Stimulated activated CD4-positive, alpha-beta T cell treated with anti-CD3 and anti-CD28 coated beads, Interleukin-15, amount 100 ng/mL, for 1 hour (primary cell): ENCODE results near the gene CASP8.

Source experiments
- DNase-seq, 2 donors: peaks; one replicate each; pipeline ENCODE4 v3.0.0-alpha.2; 2020; ENCODE audit warnings: low read depth in 1 of 2, low spot score in 1 of 2

Gene CASP8

DNA sequence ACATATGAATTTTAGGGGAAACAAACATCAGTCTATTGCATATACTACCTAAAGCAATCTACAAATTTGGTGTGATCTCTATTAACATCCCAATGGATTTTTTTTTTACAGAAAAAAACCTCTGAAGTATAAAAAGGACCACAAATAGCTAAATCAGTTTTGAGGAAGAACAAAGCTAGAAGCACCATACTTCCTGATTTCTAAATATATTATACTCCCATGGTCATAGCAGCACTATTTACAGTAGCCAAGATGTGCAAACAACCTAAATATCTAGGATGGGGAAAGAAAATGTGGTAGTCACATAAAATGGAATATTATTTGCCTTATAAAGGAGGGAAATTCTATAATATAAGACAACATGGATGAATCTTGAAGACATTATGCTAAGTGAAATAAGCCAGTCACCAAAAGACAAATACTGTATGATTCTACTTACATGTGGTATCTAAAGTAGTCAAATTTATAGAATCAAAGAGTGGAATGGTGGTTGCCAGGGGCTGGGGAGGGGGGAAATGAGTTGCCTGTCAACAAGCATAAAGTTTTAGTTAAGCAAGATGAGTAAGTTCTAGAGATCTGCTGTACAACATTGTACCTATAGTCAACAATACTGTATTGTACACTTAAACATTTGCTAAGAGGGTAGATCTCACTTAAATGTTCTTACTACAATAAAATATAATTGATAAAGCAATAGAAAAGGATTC, 17.6 kb upstream of the CASP8 start:
- DNase-seq: no peak

DNA sequence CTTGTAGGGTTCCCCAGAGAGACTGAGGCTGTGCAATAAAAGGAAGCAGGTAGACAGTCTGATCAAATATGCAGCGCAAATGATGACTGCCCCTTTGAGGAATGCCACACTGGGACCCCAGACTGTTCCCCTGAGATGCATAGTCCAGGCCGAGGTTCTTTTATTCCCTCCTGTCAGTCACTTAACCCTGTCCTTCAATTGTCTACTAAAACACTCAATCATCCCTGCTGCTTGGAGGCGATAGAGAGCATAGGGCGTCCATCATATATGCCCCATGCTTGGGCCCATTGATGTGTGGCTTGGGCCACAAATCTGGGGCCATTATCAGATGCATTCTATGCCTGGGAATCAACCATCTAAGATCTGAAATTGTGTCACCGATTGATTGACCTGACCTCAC, 15.5 kb upstream of the CASP8 start:
- DNase-seq: no peak

DNA sequence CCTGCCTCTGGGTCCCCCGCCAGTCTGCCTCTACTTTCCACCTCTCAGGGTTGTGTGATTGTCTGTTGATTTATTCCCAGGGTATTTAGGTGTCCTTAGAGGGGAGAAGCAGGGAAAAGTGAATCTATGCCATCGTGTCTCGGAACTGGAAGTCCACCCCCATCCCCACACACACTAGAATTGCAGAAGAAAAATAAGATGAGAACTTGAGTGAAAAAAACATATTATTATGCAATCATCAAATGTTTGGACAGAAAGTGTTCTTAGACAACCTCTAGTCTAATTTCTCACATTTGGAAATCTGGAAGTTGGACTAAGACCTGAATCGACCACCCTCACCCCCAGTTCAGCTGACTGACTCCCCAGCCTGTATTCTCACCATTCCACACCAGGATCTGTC, 14.1 kb upstream of the CASP8 start:
- DNase-seq: no peak

DNA sequence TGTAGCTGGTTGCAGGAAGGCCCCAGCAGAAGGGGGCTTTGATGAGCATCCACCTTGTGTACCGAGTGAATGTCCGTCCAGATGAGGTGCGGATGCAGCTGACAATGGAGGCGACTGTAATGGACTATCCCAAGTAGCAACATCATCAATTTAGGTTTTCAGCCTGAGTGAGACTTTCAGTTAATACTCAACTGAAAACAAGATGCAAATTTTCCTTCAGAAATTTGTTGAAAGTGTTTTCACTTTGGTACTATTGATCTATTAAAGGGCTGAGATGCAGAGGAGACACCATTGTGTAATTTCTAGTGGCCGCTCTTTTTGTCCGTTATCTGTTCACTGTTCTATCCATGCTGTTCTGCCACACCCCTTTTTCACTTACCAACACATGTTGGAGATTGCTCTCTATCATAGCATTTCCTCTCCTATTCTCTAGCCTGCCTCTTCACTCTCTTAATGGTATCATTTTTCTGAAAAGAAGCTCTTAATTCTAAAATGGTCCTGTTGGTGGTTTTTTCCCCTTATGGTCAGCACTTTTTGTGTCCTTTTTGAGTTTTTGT, 12.0 kb upstream of the CASP8 start:
- no peak for DNase-seq

GRCh38 chr2:201249889-201250288, 10.4 kb upstream of the CASP8 start:
- DNase-seq: no peak

DNA sequence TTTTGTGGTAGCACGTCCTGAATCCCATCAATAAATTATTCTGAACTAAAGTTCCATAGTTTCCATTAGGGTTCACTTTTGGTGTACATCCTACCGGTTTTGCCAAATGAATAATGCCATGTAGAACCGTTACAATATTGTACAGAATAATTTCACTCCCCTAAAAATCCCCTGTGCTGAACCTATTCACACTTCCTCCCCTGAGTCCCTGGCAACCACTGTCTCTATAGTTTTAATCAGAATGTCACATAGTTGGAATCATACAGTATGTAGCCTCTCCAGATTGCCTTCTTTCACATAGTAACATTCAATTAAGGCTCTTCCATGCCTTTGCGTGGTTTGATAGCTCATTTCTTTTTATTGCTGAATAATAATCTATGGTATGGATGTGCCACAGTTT, 9.6 kb upstream of the CASP8 start:
- DNase-seq: no peak

GRCh38 chr2:201254081-201254730, 6.1 kb upstream of the CASP8 start:
- DNase-seq: no peak

- no peak for DNase-seq
Measured at GRCh38 chr2:201255408-201256033, 4.8 kb upstream of the CASP8 start.

GRCh38 chr2:201256082-201256481, 4.3 kb upstream of the CASP8 start:
- DNase-seq: no peak

DNA sequence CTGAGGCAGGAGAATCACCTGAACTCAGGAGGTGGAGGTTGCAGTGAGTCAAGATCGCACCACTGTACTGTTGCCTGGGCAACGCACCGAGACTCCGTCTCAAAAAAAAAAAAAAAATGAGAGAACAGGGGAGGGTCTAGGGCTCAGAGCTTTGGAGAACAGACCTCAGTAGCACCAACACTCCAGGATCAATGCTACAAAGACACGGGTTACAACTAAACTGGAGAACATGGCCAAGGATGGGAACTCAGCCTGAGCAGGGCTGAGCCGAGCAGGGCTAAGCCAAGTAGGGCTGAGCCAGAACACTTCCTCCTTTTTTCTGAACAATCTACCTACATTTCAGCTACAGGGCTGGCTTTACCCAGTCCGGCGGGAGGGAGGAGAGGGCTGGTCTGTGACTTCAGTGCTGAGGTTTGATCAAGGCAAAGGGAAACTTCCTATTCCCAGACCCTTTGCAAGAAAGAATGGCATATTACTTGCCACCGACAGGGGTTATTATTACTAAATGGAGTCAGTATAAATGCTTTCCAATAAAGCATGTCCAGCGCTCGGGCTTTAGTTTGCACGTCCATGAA, 2.9 kb upstream of the CASP8 start:
- no peak for DNase-seq

DNA sequence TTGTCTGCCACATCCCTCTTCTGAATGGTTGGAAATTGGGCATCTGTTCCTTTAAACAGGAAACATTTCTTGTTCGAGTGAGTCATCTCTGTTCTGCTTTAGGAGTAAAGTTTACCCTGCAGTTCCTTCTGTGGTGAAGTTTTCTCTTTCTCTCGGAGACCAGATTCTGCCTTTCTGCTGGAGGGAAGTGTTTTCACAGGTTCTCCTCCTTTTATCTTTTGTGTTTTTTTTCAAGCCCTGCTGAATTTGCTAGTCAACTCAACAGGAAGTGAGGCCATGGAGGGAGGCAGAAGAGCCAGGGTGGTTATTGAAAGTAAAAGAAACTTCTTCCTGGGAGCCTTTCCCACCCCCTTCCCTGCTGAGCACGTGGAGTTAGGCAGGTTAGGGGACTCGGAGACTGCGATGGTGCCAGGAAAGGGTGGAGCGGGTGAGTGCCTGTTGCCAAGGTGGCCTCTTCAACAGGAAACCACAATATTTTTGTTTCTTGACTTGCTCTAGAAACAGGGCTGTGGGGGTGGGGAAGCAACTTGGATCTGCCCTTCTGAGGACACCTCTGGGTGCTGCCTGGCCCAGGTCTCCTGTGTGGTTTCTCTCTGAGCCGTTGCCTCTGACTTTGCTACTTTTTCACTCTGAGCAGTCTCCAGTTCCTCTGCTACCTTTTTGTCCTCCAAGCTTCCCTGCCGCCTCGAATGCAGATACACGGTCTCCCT, 2.2 kb upstream of the CASP8 start:
- DNase-seq: peak; percentile 52 to 86

DNA sequence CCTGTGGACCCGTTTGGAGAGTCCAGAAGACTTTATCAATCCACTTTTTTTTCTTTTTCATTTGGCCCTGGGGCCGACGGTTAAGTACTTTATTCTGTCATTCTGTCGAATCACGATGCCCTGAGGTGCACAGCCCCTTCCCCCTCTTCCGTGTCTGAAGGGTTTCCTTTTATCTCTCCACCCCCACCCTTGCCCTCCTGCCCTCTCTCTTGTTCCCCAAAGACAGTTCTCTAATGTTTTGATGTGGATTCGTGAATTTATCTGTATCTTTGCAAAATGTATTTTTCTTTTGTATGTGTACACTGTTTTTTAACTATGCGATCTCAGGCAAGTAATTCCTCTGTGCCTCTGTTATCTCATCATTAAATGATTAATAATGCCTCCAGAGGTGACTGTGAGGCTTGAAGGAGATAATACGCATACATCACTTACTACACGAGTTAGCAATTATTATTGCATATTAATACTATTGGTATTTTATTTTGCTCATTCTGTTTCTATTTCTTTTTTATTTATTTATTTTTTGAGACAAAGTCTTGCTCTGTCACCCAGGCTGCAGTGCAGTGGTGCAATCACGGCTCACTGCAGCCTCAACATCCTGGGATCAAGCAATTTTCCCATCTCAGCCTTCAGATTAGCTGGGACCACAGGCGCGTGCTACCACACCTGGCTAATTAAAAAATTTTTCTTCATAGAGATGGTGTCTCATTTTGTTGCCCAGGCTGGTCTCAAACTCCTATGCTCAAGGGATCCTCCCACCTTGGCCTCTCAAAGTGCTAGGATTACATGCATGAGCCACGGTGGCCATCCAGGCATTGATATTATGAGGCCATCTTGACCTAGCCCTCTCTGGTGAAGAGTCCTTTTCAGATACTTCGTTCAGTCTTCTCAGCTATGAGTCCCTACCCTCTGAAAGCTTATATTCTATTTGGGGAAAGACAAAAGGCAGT, 1.4 kb upstream of the CASP8 start:
- DNase-seq: no peak

- DNase-seq: peak in 1 of 2 donors; percentile 34
Measured at GRCh38 chr2:201261471-201261870, 1.1 kb downstream of the CASP8 start.

DNA sequence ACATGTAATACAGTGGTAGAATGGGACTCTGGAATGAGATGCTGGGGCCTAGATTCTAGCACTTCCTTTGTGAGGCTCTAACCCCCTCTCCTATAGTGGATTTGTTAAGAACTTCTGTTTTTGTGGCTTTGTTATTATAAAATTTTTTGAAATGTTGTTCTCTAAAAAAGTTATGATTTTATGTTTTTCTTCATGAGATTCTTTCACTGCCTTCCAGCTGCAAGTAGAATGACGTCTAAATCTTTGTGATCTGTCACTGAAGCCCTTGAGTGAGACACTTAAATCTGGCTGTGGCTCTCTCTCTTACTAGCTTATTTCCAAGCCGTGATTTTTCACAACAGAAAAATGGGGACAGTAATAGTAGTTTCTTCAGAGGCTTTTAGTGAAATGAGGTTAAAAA, 1.6 kb downstream of the CASP8 start:
- no peak for DNase-seq

GRCh38 chr2:201262718-201263117, 2.4 kb downstream of the CASP8 start:
- DNase-seq: no peak

- no peak for DNase-seq
Measured at GRCh38 chr2:201263779-201264178, 3.4 kb downstream of the CASP8 start.

DNA sequence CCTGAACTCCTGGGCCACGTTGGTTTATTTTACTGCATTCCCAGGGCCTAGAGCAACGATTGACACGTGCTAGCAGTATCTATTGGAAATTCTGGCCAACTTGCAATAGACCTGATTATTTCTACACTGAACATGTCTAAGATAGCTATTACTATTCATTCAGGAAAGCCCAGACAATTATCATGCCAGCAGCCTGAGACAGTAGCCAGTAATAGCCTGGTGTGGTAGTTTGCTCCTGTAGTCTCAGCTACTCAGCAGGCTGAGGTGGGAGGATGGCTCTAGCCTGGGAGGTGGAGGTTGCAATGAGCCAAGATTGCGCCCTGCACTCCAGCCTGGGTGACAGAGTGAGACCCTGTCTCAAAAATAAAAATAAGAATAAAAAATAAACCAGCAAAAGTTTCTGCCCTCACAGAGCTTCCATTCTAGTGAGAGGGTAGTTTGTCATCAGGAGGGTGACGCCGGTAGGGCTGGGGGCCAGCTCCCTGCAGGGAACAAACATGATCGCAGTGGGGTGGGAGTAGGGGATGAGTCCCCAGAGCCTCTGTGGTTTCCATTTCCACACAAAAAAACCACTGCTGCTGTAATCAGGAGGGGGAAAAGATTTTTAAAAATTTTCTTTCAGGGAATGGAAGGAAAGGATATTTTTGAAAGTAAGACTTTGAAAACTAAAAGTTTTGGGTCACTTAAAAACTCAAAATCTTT, 4.3 kb downstream of the CASP8 start:
- DNase-seq: no peak

DNA sequence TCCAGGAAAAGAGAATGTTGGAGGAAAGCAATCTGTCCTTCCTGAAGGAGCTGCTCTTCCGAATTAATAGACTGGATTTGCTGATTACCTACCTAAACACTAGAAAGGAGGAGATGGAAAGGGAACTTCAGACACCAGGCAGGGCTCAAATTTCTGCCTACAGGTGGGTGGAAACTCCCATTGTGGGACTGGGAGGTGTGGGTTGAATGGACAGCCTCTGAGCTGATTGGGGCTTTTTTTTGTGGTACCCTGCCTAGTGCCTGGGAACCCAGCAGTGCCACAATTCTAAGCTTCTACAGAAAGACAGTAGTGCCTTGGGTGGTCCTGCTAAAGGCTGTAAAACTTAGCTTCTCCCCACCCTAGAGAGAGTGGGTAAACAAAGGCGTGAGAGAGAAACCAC, 6.3 kb downstream of the CASP8 start:
- no peak for DNase-seq

- DNase-seq: no peak
Measured at GRCh38 chr2:201267278-201268030, 7.1 kb downstream of the CASP8 start.
